Suprapubic skin (tissue), 3 donors: ENCODE data around the gene LRRC32.

Source experiments
- CTCF ChIP-seq, 2 donors: fragments of 200-600 bp in 1 of 2; fragments of 450-650 bp in 1 of 2; sonication (generic) in 1 of 2; IDR thresholded peaks; one replicate each; pipeline ENCODE4 v1.5.1; 2016 to 2019; ENCODE audit warnings: antibody characterized with exemption in 2 of 2, mild to moderate bottlenecking in 1 of 2, moderate library complexity in 1 of 2
- POLR2AphosphoS5 ChIP-seq, 3 donors: sonication (generic); formaldehyde crosslinking; IDR thresholded peaks; one replicate each; pipeline ENCODE4 v1.6.1; 2017; ENCODE audit warnings: antibody characterized with exemption in 3 of 3

- TF ChIP-seq CTCF (IDR thresholded peaks at IDR 0.05), result no peak
- no peak for TF ChIP-seq POLR2AphosphoS5 (IDR thresholded peaks at IDR 0.05)
Measured at GRCh38 chr11:76684516-76684915, 14.0 kb upstream of the LRRC32 start.
